HEK293 (cell line): ENCODE measurements around the gene CEP44.

Source experiments
- CTCF ChIA-PET: fragments of 350-600 bp; formaldehyde crosslinking; extraction: SDS; loops from one replicate; lab custom pipeline; 2021; ENCODE audit warnings: antibody characterized with exemption; lab: Yijun Ruan, JAX
- POLR2A ChIA-PET: fragments of 300-600 bp; formaldehyde crosslinking; extraction: SDS; loops from one replicate; lab custom pipeline; 2020; ENCODE audit warnings: antibody characterized with exemption, inconsistent platforms; lab: Yijun Ruan, JAX
- H3K27ac ChIP-seq: fragments of 200-500 bp; sonication (Bioruptor generic); 2 replicates; pipeline ENCODE4 v1.5.1; 2014; ENCODE audit warnings: low read depth, low read length, control low read depth, inconsistent platforms; ENCODE audit errors: extremely low read depth
- H3K36me3 ChIP-seq, 2 experiments: fragments of 200-500 bp in 1 of 2; sonication (Bioruptor generic) in 1 of 2; 1 replicate in 1 of 2; 2 replicates in 1 of 2; pipeline ENCODE4 v1.5.1; 2014 to 2017; ENCODE audit warnings: inconsistent platforms in 2 of 2, low read length in 2 of 2; ENCODE audit not compliant: control insufficient read depth in 2 of 2, insufficient read depth in 1 of 2
- H3K4me1 ChIP-seq: fragments of 200-500 bp; sonication (Bioruptor generic); 2 replicates; pipeline ENCODE4 v1.5.1; 2014; ENCODE audit warnings: mild to moderate bottlenecking, low read length, inconsistent platforms; ENCODE audit not compliant: control insufficient read depth, insufficient read depth
- H3K4me3 ChIP-seq: 2 replicates; pipeline ENCODE4 v1.5.1; 2011; ENCODE audit warnings: low read depth, mild to moderate bottlenecking, control low read depth, low read length, moderate library complexity
- H3K9me3 ChIP-seq: fragments of 200-500 bp; sonication (Bioruptor generic); 2 replicates; pipeline ENCODE4 v1.5.1; 2014; ENCODE audit warnings: low read depth, low read length, inconsistent platforms; ENCODE audit not compliant: control insufficient read depth, insufficient read depth
- SETDB1 ChIP-seq: IDR thresholded peaks from one replicate; pipeline ENCODE4 v1.6.1; 2017; ENCODE audit warnings: mild to moderate bottlenecking, low read length, moderate library complexity, mixed read lengths; ENCODE audit not compliant: insufficient read length
- SP7 ChIP-seq: fragments of 450-650 bp; formaldehyde crosslinking; IDR thresholded peaks from 2 replicates; pipeline ENCODE4 v1.5.1; 2016; ENCODE audit warnings: missing biosample characterization, missing genetic modification characterization
- ZBTB1 ChIP-seq: fragments of 450-650 bp; formaldehyde crosslinking; IDR thresholded peaks from 2 replicates; pipeline ENCODE4 v1.5.1; 2016; ENCODE audit warnings: missing biosample characterization, missing genetic modification characterization
- ZNF121 ChIP-seq: fragments of 450-650 bp; formaldehyde crosslinking; IDR thresholded peaks from 2 replicates; pipeline ENCODE4 v1.5.1; 2016; ENCODE audit warnings: missing biosample characterization, missing genetic modification characterization
- ZNF132 ChIP-seq: fragments of 450-650 bp; formaldehyde crosslinking; IDR thresholded peaks from 2 replicates; pipeline ENCODE4 v1.5.1; 2017; ENCODE audit warnings: missing biosample characterization, missing genetic modification characterization, borderline replicate concordance
- ZNF175 ChIP-seq: fragments of 450-650 bp; formaldehyde crosslinking; IDR thresholded peaks from 2 replicates; pipeline ENCODE4 v1.5.1; 2016; ENCODE audit warnings: missing biosample characterization, missing genetic modification characterization
- ZNF184 ChIP-seq: fragments of 450-650 bp; IDR thresholded peaks from 2 replicates; pipeline ENCODE4 v1.5.1; 2018; ENCODE audit warnings: missing biosample characterization, mild to moderate bottlenecking, missing genetic modification characterization
- ZNF2 ChIP-seq: fragments of 450-650 bp; formaldehyde crosslinking; IDR thresholded peaks from 2 replicates; pipeline ENCODE4 v1.5.1; 2016; ENCODE audit warnings: missing biosample characterization, missing genetic modification characterization
- ZNF202 ChIP-seq: fragments of 450-650 bp; formaldehyde crosslinking; IDR thresholded peaks from 2 replicates; pipeline ENCODE4 v1.5.1; 2016; ENCODE audit warnings: missing biosample characterization, missing genetic modification characterization, borderline replicate concordance
- ZNF366 ChIP-seq: fragments of 450-650 bp; formaldehyde crosslinking; conservative IDR thresholded peaks from 2 replicates; pipeline ENCODE4 v1.5.1; 2016; ENCODE audit warnings: missing biosample characterization, missing genetic modification characterization
- ZNF670 ChIP-seq: fragments of 450-650 bp; formaldehyde crosslinking; IDR thresholded peaks from 2 replicates; pipeline ENCODE4 v1.5.1; 2016; ENCODE audit warnings: missing biosample characterization, missing genetic modification characterization, low read depth
- ZNF76 ChIP-seq: fragments of 450-650 bp; formaldehyde crosslinking; IDR thresholded peaks from 2 replicates; pipeline ENCODE4; 2016; ENCODE audit warnings: low read depth, missing biosample characterization, missing genetic modification characterization, borderline replicate concordance
- ZNF830 ChIP-seq: fragments of 450-650 bp; IDR thresholded peaks from 2 replicates; pipeline ENCODE4 v1.5.0; 2018; ENCODE audit warnings: missing biosample characterization, missing genetic modification characterization, low read depth, mild to moderate bottlenecking, moderate library complexity
- ZSCAN4 ChIP-seq: fragments of 450-650 bp; formaldehyde crosslinking; IDR thresholded peaks from 2 replicates; pipeline ENCODE4 v1.5.1; 2017; ENCODE audit warnings: missing biosample characterization, missing genetic modification characterization
- TF ChIP-seq, protein P1 (sequence below): fragments of 450-650 bp; formaldehyde crosslinking; IDR thresholded peaks from 2 replicates; pipeline ENCODE4 v1.5.1; 2016; ENCODE audit warnings: missing biosample characterization, missing genetic modification characterization
- TF ChIP-seq, protein P2 (sequence below): fragments of 450-650 bp; formaldehyde crosslinking; IDR thresholded peaks from 2 replicates; pipeline ENCODE4 v1.5.1; 2016; ENCODE audit warnings: missing biosample characterization, missing genetic modification characterization

CEP44 gene

GRCh38 chr4:174278467-174278866, 5.2 kb upstream of the CEP44 start:
- TF ChIP-seq ZBTB1 (tag by site-specific recombination) = no peak
- TF ChIP-seq SP7 (tag by site-specific recombination) = peak; percentile 37; the same call in 1 of the 2 replicates
- no peak for TF ChIP-seq ZNF202 (tag by site-specific recombination)
- TF ChIP-seq ZSCAN4 (tag by site-specific recombination) = no peak
- no peak for TF ChIP-seq ZNF670 (tag by site-specific recombination)
- no peak overlapping the region for H3K4me3 ChIP-seq
- no peak overlapping the region for H3K27ac ChIP-seq
- CTCF ChIA-PET = interaction anchor here (0.5 kb wide), 1 partner anchor 242 kb away, joined by 4 read pairs; no protein-coding TSS in a partner anchor
- POLR2A ChIA-PET = no interaction called here
- H3K4me1 ChIP-seq = no peaks in the 10 kb centered on the region; the same call in 1 of the 2 replicates
- peaks cover 0 to 4% of the 10 kb centered on the region in 2 experiments; a peak in 1 of 3 replicates for H3K36me3 ChIP-seq
- no peaks in the 10 kb centered on the region for H3K9me3 ChIP-seq

DNA sequence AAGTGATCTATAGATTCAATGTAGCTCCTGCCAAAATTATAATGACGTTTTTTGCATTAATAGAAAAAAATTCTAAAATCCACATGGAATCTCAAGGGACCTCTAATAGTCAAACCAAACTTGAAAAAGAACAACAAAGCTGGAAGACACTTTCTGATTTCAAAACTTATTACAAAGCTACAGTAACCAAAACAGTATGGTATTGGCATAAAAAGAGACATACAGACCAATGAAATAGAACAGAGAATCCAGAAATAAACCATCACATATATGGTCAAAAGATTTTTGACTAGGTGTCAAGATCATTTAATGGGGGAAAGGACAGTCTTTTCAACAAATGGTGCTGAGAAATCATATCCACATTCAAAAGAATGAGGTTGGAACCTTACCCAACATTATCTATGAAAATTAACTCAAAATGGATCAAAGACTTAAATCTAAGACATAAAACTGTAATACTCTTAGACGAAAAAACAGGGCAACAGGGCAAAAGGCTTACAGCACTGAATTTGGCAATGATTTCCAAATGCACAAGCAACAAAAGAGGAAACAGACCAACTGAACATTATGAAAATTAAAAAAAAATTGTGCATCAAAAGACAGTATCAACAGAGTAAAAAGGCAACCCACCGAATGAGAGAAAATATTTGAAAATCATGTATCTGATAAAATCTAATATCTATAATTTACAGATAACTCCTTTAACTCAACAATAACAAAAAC, 4.1 kb upstream of the CEP44 start:
- POLR2A ChIA-PET = no interaction called here
- TF ChIP-seq, protein P1, sequence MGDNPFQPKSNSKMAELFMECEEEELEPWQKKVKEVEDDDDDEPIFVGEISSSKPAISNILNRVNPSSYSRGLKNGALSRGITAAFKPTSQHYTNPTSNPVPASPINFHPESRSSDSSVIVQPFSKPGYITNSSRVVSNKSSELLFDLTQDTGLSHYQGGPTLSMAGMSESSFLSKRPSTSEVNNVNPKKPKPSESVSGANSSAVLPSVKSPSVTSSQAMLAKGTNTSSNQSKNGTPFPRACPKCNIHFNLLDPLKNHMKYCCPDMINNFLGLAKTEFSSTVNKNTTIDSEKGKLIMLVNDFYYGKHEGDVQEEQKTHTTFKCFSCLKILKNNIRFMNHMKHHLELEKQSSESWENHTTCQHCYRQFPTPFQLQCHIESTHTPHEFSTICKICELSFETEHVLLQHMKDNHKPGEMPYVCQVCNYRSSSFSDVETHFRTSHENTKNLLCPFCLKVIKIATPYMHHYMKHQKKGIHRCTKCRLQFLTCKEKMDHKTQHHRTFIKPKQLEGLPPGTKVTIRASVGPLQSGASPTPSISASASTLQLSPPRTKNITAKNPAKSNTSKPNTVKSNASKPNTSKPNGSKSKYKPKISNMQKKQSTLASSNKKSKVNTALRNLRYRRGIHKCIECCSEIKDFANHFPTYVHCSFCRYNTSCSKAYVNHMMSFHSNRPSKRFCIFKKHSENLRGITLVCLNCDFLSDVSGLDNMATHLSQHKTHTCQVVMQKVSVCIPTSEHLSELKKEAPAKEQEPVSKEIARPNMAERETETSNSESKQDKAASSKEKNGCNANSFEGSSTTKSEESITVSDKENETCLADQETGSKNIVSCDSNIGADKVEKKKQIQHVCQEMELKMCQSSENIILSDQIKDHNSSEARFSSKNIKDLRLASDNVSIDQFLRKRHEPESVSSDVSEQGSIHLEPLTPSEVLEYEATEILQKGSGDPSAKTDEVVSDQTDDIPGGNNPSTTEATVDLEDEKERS (tag by site-specific recombination) = peak; percentile 39; the same call in 1 of the 2 replicates
- TF ChIP-seq, protein P2, sequence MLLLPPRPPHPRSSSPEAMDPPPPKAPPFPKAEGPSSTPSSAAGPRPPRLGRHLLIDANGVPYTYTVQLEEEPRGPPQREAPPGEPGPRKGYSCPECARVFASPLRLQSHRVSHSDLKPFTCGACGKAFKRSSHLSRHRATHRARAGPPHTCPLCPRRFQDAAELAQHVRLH (tag by site-specific recombination) = peak; percentile 39; the same call in 1 of the 2 replicates
- TF ChIP-seq SETDB1 (peak; percentile 81), ZNF175 (tag by site-specific recombination) (no peak), ZNF2 (tag by site-specific recombination) (no peak), ZNF76 (tag by site-specific recombination) (no peak)

DNA sequence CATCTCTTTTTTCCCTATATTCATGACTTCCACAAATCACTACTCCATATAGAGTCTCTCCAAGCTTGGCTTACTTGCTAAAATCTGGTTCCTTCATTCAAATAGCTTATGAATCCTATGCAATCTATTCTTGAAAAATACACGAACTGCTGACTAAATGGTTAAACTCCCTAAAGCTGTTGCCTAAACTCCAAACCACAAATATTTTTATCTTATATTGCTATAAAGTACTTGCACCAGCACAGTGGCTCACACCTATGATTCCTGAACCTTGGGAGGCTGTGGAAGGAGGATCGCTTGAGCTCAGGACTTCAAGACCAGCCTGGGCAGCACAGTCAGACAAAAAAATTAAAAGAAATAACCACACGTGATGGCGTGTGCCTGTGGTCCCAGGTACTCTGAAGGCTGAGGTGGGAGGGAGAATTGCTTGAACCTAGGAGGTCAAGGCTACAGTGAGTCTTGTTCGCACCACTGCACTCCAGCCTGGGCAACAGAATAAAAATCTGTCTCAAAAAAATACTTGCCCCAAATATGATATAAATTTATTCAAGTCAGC, 2.5 kb upstream of the CEP44 start:
- POLR2A ChIA-PET = no interaction called here
- H3K27ac ChIP-seq = no peak overlapping the region
- TF ChIP-seq ZNF121 (tag by site-specific recombination) = 0 out of 2 replicates have a peak, but pooled peaks have one; percentile 29
- no peak for TF ChIP-seq ZNF830
- no peak for TF ChIP-seq ZNF132 (tag by site-specific recombination)
- no peak for TF ChIP-seq ZNF366 (tag by site-specific recombination)
- TF ChIP-seq ZNF184 (tag by site-specific recombination) = no peak
- H3K4me1 ChIP-seq = no peaks in the 10 kb centered on the region; the same call in 1 of the 2 replicates
- CTCF ChIA-PET = no interaction called here
- no peaks in the 10 kb centered on the region for H3K9me3 ChIP-seq
- H3K36me3 ChIP-seq = peaks cover 0 to 4% of the 10 kb centered on the region in 2 experiments; a peak in 1 of 3 replicates
- H3K4me3 ChIP-seq = no peak overlapping the region

More for the DNA sequence above, 4.1 kb upstream of the CEP44 start:
- Histone ChIP-seq H3K9me3 (no peaks in the 10 kb centered on the region), H3K4me1 (no peaks in the 10 kb centered on the region; the same call in 1 of the 2 replicates), H3K4me3 (no peak overlapping the region), H3K36me3 (peaks cover 0 to 4% of the 10 kb centered on the region in 2 experiments; a peak in 1 of 3 replicates), H3K27ac (no peak overlapping the region)
- CTCF ChIA-PET = interaction anchor here (0.6 kb wide), 1 partner anchor 47 kb away, joined by 4 read pairs; no protein-coding TSS in a partner anchor
